MM.1S (cell line): ENCODE results near the gene SETBP1.

Experiments used
- DNase-seq: peaks from one replicate; pipeline ENCODE4 v3.0.0-alpha.2; 2015
- H2AFZ ChIP-seq: fragments of 300-600 bp; sonication (generic); 2 replicates; pipeline ENCODE4 v1.6.0; 2016; ENCODE audit warnings: antibody characterized with exemption, low read length
- H3F3A ChIP-seq: fragments of 300-600 bp; sonication (generic); 2 replicates; pipeline ENCODE4 v1.6.1; 2016; ENCODE audit warnings: mild to moderate bottlenecking, antibody characterized with exemption, low read length, moderate library complexity, mixed read lengths; ENCODE audit not compliant: insufficient read depth
- H3K27ac ChIP-seq: fragments of 300-600 bp; sonication (generic); 2 replicates; pipeline ENCODE4 v1.5.1; 2016; ENCODE audit warnings: mild to moderate bottlenecking, low read length
- H3K27me3 ChIP-seq: fragments of 300-600 bp; sonication (generic); replicated peaks from 2 replicates; pipeline ENCODE4 v1.6.0; 2016; ENCODE audit warnings: low read length; ENCODE audit not compliant: insufficient read depth
- H3K36me3 ChIP-seq: fragments of 300-600 bp; sonication (generic); replicated peaks from 2 replicates; pipeline ENCODE4 v1.6.1; 2016; ENCODE audit warnings: mild to moderate bottlenecking, low read length, mixed read lengths; ENCODE audit not compliant: insufficient read depth
- H3K4me1 ChIP-seq: fragments of 300-600 bp; sonication (generic); 2 replicates; pipeline ENCODE4 v1.6.1; 2016; ENCODE audit warnings: low read length, mixed read lengths
- H3K4me2 ChIP-seq: fragments of 300-600 bp; sonication (generic); 2 replicates; pipeline ENCODE4 v1.6.0; 2016; ENCODE audit warnings: low read depth, low read length
- H3K4me3 ChIP-seq: fragments of 300-600 bp; sonication (generic); 2 replicates; pipeline ENCODE4 v1.5.1; 2016; ENCODE audit warnings: low read length, mixed read lengths
- H3K79me2 ChIP-seq: fragments of 300-600 bp; sonication (generic); 2 replicates; pipeline ENCODE4 v1.6.1; 2016; ENCODE audit warnings: mixed run types, low read length, mixed read lengths
- H3K9ac ChIP-seq: fragments of 300-600 bp; sonication (generic); 2 replicates; pipeline ENCODE4 v1.6.1; 2016; ENCODE audit warnings: low read length, mixed read lengths
- H3K9me2 ChIP-seq: fragments of 300-600 bp; sonication (generic); replicated peaks from 2 replicates; pipeline ENCODE4 v1.6.1; 2016; ENCODE audit warnings: mild to moderate bottlenecking, low read length, mixed read lengths; ENCODE audit not compliant: insufficient read depth
- H3K9me3 ChIP-seq: fragments of 300-600 bp; sonication (generic); replicated peaks from 2 replicates; pipeline ENCODE4 v1.6.1; 2016; ENCODE audit warnings: mild to moderate bottlenecking, low read length, mixed read lengths; ENCODE audit not compliant: insufficient read depth
- H4K20me1 ChIP-seq: fragments of 300-600 bp; sonication (generic); 2 replicates; pipeline ENCODE4 v1.6.1; 2016; ENCODE audit warnings: mild to moderate bottlenecking, low read length, moderate library complexity, mixed read lengths; ENCODE audit not compliant: insufficient read depth
- CTCF ChIP-seq: fragments of 300-600 bp; sonication (generic); IDR thresholded peaks from 2 replicates; pipeline ENCODE4 v1.5.1; 2016; ENCODE audit warnings: antibody characterized with exemption, low read length, mixed read lengths
- EZH2 ChIP-seq: fragments of 300-600 bp; sonication (generic); optimal IDR thresholded peaks from 2 replicates; pipeline ENCODE3; 2017; ENCODE audit warnings: low read depth, mild to moderate bottlenecking, antibody characterized with exemption, low read length, mixed read lengths
- EZH2phosphoT487 ChIP-seq: fragments of 300-600 bp; sonication (generic); IDR thresholded peaks from 2 replicates; pipeline ENCODE4 v1.6.1; 2018; ENCODE audit warnings: antibody characterized with exemption, low read length

SETBP1 gene

GRCh38 chr18:44636241-44636640, 44.4 kb upstream of the SETBP1 start:
- no peak overlapping the region for H3K4me3 ChIP-seq
- no peak overlapping the region for H3K4me2 ChIP-seq
- no peaks in the 10 kb centered on the region for H3K79me2 ChIP-seq
- H3K9ac ChIP-seq: no peak overlapping the region
- DNase-seq: no peak
- H3K27me3 ChIP-seq: no peaks in the 10 kb centered on the region
- H3K36me3 ChIP-seq: no peaks in the 10 kb centered on the region
- no peaks in the 10 kb centered on the region for H3F3A ChIP-seq
- no peaks in the 10 kb centered on the region for H3K9me3 ChIP-seq
- no peaks in the 10 kb centered on the region for H3K4me1 ChIP-seq
- no peak for TF ChIP-seq EZH2
- TF ChIP-seq EZH2phosphoT487: no peak
- TF ChIP-seq CTCF: no peak
- H2AFZ ChIP-seq: no peak overlapping the region
- H3K27ac ChIP-seq: no peak overlapping the region
- H4K20me1 ChIP-seq: no peaks in the 10 kb centered on the region
- no peaks in the 10 kb centered on the region for H3K9me2 ChIP-seq

GRCh38 chr18:44637210-44638033, 43.3 kb upstream of the SETBP1 start:
- H3K79me2 ChIP-seq: no peaks in the 10 kb centered on the region
- no peaks in the 10 kb centered on the region for H3K9me2 ChIP-seq
- no peak for DNase-seq
- no peaks in the 10 kb centered on the region for H3K36me3 ChIP-seq
- H3K27me3 ChIP-seq: no peaks in the 10 kb centered on the region
- no peak for TF ChIP-seq CTCF
- TF ChIP-seq EZH2phosphoT487: no peak
- no peak for TF ChIP-seq EZH2
- no peak overlapping the region for H2AFZ ChIP-seq
- no peak overlapping the region for H3K4me2 ChIP-seq
- H3K9ac ChIP-seq: no peak overlapping the region
- H3F3A ChIP-seq: no peaks in the 10 kb centered on the region
- no peaks in the 10 kb centered on the region for H4K20me1 ChIP-seq
- no peak overlapping the region for H3K4me3 ChIP-seq
- no peaks in the 10 kb centered on the region for H3K4me1 ChIP-seq
- no peaks in the 10 kb centered on the region for H3K9me3 ChIP-seq
- H3K27ac ChIP-seq: no peak overlapping the region

GRCh38 chr18:44638034-44638540, 42.6 kb upstream of the SETBP1 start:
- Histone ChIP-seq H3K79me2 (no peaks in the 10 kb centered on the region), H3K4me2 (no peak overlapping the region), H3K4me1 (no peaks in the 10 kb centered on the region), H3K9me2 (no peaks in the 10 kb centered on the region), H3F3A (no peaks in the 10 kb centered on the region), H3K9me3 (no peaks in the 10 kb centered on the region), H3K4me3 (no peak overlapping the region), H3K36me3 (no peaks in the 10 kb centered on the region), H3K9ac (no peak overlapping the region), H2AFZ (no peak overlapping the region), H3K27ac (no peak overlapping the region), H4K20me1 (no peaks in the 10 kb centered on the region), H3K27me3 (no peaks in the 10 kb centered on the region)
- DNase-seq: no peak
- TF ChIP-seq EZH2 (no peak), CTCF (no peak), EZH2phosphoT487 (no peak)
